ENCODE measurements around the gene SOX21.

DNA sequence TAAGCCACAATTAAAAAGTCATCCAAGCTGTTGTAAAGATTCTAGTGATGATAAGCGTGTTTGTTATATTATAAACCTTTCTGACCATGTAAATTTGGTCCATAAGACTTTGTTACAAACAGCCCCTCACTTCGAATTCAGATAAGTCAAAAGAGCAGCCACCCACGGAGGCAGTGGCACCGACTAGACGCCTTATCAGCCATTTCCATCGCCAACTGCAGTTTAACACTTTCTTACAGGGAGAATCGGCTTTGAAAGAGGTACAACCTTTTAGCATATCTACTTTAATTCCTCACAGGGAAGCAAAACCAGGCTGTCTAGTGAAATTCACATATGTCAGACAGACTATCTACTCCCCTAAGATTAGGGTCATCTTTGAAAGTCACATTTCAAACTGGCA, 47.5 kb downstream of the SOX21 start:
- TF ChIP-seq, protein P1, sequence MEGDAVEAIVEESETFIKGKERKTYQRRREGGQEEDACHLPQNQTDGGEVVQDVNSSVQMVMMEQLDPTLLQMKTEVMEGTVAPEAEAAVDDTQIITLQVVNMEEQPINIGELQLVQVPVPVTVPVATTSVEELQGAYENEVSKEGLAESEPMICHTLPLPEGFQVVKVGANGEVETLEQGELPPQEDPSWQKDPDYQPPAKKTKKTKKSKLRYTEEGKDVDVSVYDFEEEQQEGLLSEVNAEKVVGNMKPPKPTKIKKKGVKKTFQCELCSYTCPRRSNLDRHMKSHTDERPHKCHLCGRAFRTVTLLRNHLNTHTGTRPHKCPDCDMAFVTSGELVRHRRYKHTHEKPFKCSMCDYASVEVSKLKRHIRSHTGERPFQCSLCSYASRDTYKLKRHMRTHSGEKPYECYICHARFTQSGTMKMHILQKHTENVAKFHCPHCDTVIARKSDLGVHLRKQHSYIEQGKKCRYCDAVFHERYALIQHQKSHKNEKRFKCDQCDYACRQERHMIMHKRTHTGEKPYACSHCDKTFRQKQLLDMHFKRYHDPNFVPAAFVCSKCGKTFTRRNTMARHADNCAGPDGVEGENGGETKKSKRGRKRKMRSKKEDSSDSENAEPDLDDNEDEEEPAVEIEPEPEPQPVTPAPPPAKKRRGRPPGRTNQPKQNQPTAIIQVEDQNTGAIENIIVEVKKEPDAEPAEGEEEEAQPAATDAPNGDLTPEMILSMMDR (IDR thresholded peaks at IDR 0.05) = no peak
- no peak for TF ChIP-seq ZFP36 (IDR thresholded peaks at IDR 0.05; ENCODE audit: borderline replicate concordance, partially characterized antibody)
- no peak for TF ChIP-seq MYC (IDR thresholded peaks at IDR 0.05; ENCODE audit: borderline replicate concordance, low read length)
- TF ChIP-seq CEBPB (IDR thresholded peaks at IDR 0.05) = no peak
- TF ChIP-seq, protein P2, sequence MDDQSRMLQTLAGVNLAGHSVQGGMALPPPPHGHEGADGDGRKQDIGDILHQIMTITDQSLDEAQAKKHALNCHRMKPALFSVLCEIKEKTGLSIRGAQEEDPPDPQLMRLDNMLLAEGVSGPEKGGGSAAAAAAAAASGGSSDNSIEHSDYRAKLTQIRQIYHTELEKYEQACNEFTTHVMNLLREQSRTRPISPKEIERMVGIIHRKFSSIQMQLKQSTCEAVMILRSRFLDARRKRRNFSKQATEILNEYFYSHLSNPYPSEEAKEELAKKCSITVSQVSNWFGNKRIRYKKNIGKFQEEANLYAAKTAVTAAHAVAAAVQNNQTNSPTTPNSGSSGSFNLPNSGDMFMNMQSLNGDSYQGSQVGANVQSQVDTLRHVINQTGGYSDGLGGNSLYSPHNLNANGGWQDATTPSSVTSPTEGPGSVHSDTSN (IDR thresholded peaks at IDR 0.05) = no peak
- no peak for TF ChIP-seq POLR2A (IDR thresholded peaks at IDR 0.05; ENCODE audit: low read length)
- TF ChIP-seq RFX5 (IDR thresholded peaks at IDR 0.05) = no peak
- no peak for TF ChIP-seq RCOR1 (IDR thresholded peaks at IDR 0.05; ENCODE audit: low read depth, low read length)
- no peak for TF ChIP-seq CHD2 (IDR thresholded peaks at IDR 0.05; ENCODE audit: low read length, partially characterized antibody)
- TF ChIP-seq RARB (CRISPR knock-in tag; IDR thresholded peaks at IDR 0.05) = no peak

All from A549 (cell line).